ENCODE data around the gene EGR2. TPM values are rescaled to one million over a fixed set of nuclear protein-coding genes. Genes with fewer than 3 reads are reported as not detected.

Gene EGR2
- total RNA-seq, 1 experiment from 2014 or later, result 2.6 TPM

DNA sequence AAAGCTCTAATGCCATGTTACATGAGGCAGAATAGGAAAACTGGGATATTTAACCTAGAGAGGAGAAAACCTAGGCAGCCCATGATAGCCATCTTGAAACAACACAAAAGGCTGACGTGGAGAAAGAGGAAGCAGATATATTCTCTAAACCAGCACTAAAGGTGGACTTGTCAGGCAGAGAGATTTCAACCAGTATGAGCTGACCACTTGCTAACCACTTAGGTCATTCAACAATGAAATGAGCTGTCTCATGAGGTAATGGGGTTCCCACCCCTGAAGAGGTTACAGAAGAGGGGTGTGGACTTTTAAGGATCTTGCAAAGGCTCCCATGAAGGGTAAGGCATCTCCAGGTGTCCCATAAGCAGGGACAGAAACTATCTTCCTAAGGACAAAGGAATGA lies 26.8 kb upstream of the EGR2 start:
- Histone ChIP-seq H3K79me1 (ENCODE audit: insufficient read depth, low read depth, low read length, poor library complexity, severe bottlenecking) (no peaks in the 10 kb centered on the region), H3K79me2 (ENCODE audit: insufficient read depth, low read length) (no peaks in the 10 kb centered on the region), H4K20me1 (ENCODE audit: control insufficient read depth, insufficient read depth, insufficient read length) (no peaks in the 10 kb centered on the region), H3K4me2 (ENCODE audit: insufficient read depth, insufficient read length, low read length) (no peak overlapping the region), H2BK5ac (ENCODE audit: insufficient read length, low read length) (no peak overlapping the region), H3K9ac (ENCODE audit: extremely low read depth, insufficient read length, low read length) (no peak overlapping the region), H4K5ac (ENCODE audit: insufficient read length, low read depth, low read length) (no peak overlapping the region), H4K91ac (ENCODE audit: insufficient read length, low read depth, low read length) (no peak overlapping the region), H3K18ac (ENCODE audit: insufficient read length, low read depth, low read length) (no peak overlapping the region), H3K27me3 (ENCODE audit: insufficient read depth, low read length) (no peaks in the 10 kb centered on the region), H2BK120ac (ENCODE audit: low read depth, low read length, poor library complexity, severe bottlenecking) (no peak overlapping the region), H3K23me2 (ENCODE audit: insufficient read length, low read depth, low read length, poor library complexity, severe bottlenecking) (no peaks in the 10 kb centered on the region), H3K4me1 (ENCODE audit: insufficient read depth, low read length) (no peaks in the 10 kb centered on the region), H3K56ac (ENCODE audit: insufficient read length, low read depth, low read length) (no peak overlapping the region), H4K8ac (replicated peaks; ENCODE audit: insufficient read length, low read depth, low read length) (no peak overlapping the region), H3K14ac (ENCODE audit: insufficient read depth, low read length) (no peak overlapping the region), H3K9me3 (ENCODE audit: control insufficient read depth, low read depth, low read length) (no peaks in the 10 kb centered on the region), H2BK20ac (ENCODE audit: low read depth, low read length, poor library complexity, severe bottlenecking) (no peak overlapping the region), H2BK12ac (ENCODE audit: insufficient read length, low read depth, low read length) (no peak overlapping the region), H3K4ac (ENCODE audit: low read depth, low read length) (no peak overlapping the region), H3T11ph (ENCODE audit: low read length) (no peak overlapping the region), H3K27ac (ENCODE audit: insufficient read length, low read depth, low read length) (no peak overlapping the region), H2AFZ (ENCODE audit: low read length) (no peak overlapping the region), H3K23ac (ENCODE audit: insufficient read length, low read depth, low read length) (no peak overlapping the region), H2AK5ac (ENCODE audit: insufficient read length, low read length) (no peak overlapping the region), H2BK15ac (ENCODE audit: low read depth, low read length) (no peak overlapping the region)
- WGBS (ENCODE audit: extremely low coverage, insufficient read length, low lambda C conversion rate), result no CpG with 5 or more reads among the region's 1 CpG
- H3K36me3 Mint-ChIP-seq (ENCODE audit: insufficient read depth in 1 of 3, low read depth in 3 of 3), result no peaks in the 10 kb centered on the region
- peaks cover 8% of the 10 kb centered on the region for H3K27me3 Mint-ChIP-seq (ENCODE audit: low read depth)
- no peak overlapping the region for H3K4me3 Mint-ChIP-seq
- H3K27ac Mint-ChIP-seq, result no peak overlapping the region
- no peaks in the 10 kb centered on the region for H3K4me1 Mint-ChIP-seq
- TF ChIP-seq, protein P1, sequence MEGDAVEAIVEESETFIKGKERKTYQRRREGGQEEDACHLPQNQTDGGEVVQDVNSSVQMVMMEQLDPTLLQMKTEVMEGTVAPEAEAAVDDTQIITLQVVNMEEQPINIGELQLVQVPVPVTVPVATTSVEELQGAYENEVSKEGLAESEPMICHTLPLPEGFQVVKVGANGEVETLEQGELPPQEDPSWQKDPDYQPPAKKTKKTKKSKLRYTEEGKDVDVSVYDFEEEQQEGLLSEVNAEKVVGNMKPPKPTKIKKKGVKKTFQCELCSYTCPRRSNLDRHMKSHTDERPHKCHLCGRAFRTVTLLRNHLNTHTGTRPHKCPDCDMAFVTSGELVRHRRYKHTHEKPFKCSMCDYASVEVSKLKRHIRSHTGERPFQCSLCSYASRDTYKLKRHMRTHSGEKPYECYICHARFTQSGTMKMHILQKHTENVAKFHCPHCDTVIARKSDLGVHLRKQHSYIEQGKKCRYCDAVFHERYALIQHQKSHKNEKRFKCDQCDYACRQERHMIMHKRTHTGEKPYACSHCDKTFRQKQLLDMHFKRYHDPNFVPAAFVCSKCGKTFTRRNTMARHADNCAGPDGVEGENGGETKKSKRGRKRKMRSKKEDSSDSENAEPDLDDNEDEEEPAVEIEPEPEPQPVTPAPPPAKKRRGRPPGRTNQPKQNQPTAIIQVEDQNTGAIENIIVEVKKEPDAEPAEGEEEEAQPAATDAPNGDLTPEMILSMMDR (conservative IDR thresholded peaks at IDR 0.05), result no peak
- peaks cover 0 to 2% of the 10 kb centered on the region in 2 experiments; a peak in 2 of 5 replicates for H3K9me3 Mint-ChIP-seq
- no peak for DNase-seq

Data from H9 (cell line).